Measurements from ENCODE around the gene SUSD2.
"Not testable (repeated sequence)": the region's sequence is repeated elsewhere in the genome, so short reads cannot be mapped to it uniquely, and the experiment has no call there.

Gene SUSD2

GRCh38 chr22:24190159-24190540, 8.9 kb downstream of the SUSD2 start:
- DNase-seq = no peak

- no peak for DNase-seq
Observed at GRCh38 chr22:24190596-24191208, 9.4 kb downstream of the SUSD2 start.

- DNase-seq = no peak
Observed at GRCh38 chr22:24191381-24191841, 10.1 kb downstream of the SUSD2 start.

GRCh38 chr22:24191893-24192292, 10.6 kb downstream of the SUSD2 start:
- no peak for DNase-seq

GRCh38 chr22:24198682-24199052, 17.4 kb downstream of the SUSD2 start:
- DNase-seq = no peak

- no peak for DNase-seq
Observed at GRCh38 chr22:24200619-24201212, 19.4 kb downstream of the SUSD2 start.

GRCh38 chr22:24201681-24202614, 20.7 kb downstream of the SUSD2 start:
- DNase-seq = no peak

- not testable (repeated sequence) for DNase-seq
Observed at GRCh38 chr22:24203856-24204255, 22.6 kb downstream of the SUSD2 start.

- DNase-seq = no peak
Observed at GRCh38 chr22:24205438-24206195, 24.3 kb downstream of the SUSD2 start.

- not testable (repeated sequence) for DNase-seq
Observed at GRCh38 chr22:24206460-24207263, 25.4 kb downstream of the SUSD2 start.

- no peak for DNase-seq
Observed at GRCh38 chr22:24207264-24208011, 26.2 kb downstream of the SUSD2 start.

GRCh38 chr22:24208012-24208749, 26.9 kb downstream of the SUSD2 start:
- peak; percentile 17 to 60 for DNase-seq

- no peak for DNase-seq
Observed at GRCh38 chr22:24209016-24209415, 27.7 kb downstream of the SUSD2 start.

GRCh38 chr22:24209687-24210086, 28.4 kb downstream of the SUSD2 start:
- no peak for DNase-seq

- not testable (repeated sequence) for DNase-seq
Observed at GRCh38 chr22:24210409-24210808, 29.1 kb downstream of the SUSD2 start.

- not testable (repeated sequence) for DNase-seq
Observed at GRCh38 chr22:24211716-24212115, 30.4 kb downstream of the SUSD2 start.

GRCh38 chr22:24213111-24213510, 31.8 kb downstream of the SUSD2 start:
- not testable (repeated sequence) for DNase-seq

- DNase-seq = no peak
Observed at GRCh38 chr22:24214467-24215285, 33.4 kb downstream of the SUSD2 start.

- no peak for DNase-seq
Observed at GRCh38 chr22:24216541-24217209, 35.4 kb downstream of the SUSD2 start.

All from CD4-positive, alpha-beta T cell treated with Interferon alpha-2 for 1 hour (primary cell).